HepG2 (cell line): ENCODE results near the gene STK32A. TPM values are rescaled to one million over a fixed set of nuclear protein-coding genes. Genes with fewer than 3 reads are reported as not detected.

Experiments
- ATAC-seq: fragments of 200-7000 bp; cut with Tn5 transposase; 3 replicates; pipeline ENCODE4 v1.9.1; 2020; ENCODE audit warnings: mild to moderate bottlenecking, moderate library complexity
- BruUV-seq: library from RNA; stranded (reverse); fragments of 400-500 nt; replicated peaks from 2 replicates; lab custom pipeline; 2021; lab: Mats Ljungman, UMichigan
- CTCF ChIA-PET: fragments of 300-600 bp; formaldehyde crosslinking; extraction: SDS; loops from one replicate; lab custom pipeline; 2021; ENCODE audit warnings: low total read pairs, inconsistent platforms, low intra/inter-chr PET ratio; lab: Yijun Ruan, JAX
- POLR2A ChIA-PET: fragments of 350-600 bp; sonication (Branson Sonifier 250); formaldehyde crosslinking; loops from one replicate; lab custom pipeline; 2020; ENCODE audit warnings: antibody characterized with exemption, inconsistent platforms; lab: Yijun Ruan, JAX
- DNase-seq: peaks from one replicate; pipeline ENCODE4 v3.0.0-alpha.2; 2015; ENCODE audit warnings: low spot score
- FAIRE-seq: peaks from 3 replicates; lab custom pipeline; 2011; peaks lifted over from hg19 to GRCh38; lab: Jason Lieb, UNC
- H2AFZ ChIP-seq: one replicate; pipeline ENCODE4 v1.6.1; 2011; ENCODE audit warnings: low read length, inconsistent platforms
- H3K27ac ChIP-seq: fragments of 300-600 bp; 3 replicates; pipeline ENCODE4 v1.8.0; 2011; ENCODE audit warnings: mixed run types, mild to moderate bottlenecking, mixed read lengths, low read length, inconsistent platforms; ENCODE audit not compliant: insufficient read depth; ENCODE audit errors: extremely low read length
- H3K27me3 ChIP-seq, 2 experiments: fragments of 200-600 bp in 1 of 2; 2 replicates in 1 of 2; 3 replicates in 1 of 2; pipeline versions ENCODE4 v1.6.0 to v1.8.0; 2011; ENCODE audit warnings: low read length in 2 of 2, mild to moderate bottlenecking in 2 of 2, moderate library complexity in 2 of 2, inconsistent platforms in 1 of 2; ENCODE audit not compliant: insufficient read depth in 2 of 2, control insufficient read depth in 1 of 2
- H3K36me3 ChIP-seq, 2 experiments: fragments of 200-600 bp in 1 of 2; replicated peaks in 1 of 2; 2 replicates in 1 of 2; 3 replicates in 1 of 2; pipeline versions ENCODE4 v1.5.1 to v1.8.0; 2011; ENCODE audit warnings: low read length in 2 of 2, inconsistent platforms in 1 of 2; ENCODE audit not compliant: insufficient read depth in 2 of 2, control insufficient read depth in 1 of 2
- H3K4me1 ChIP-seq: 2 replicates; pipeline ENCODE4 v1.5.1; 2012; ENCODE audit warnings: low read length, inconsistent platforms; ENCODE audit not compliant: insufficient read depth
- H3K4me2 ChIP-seq: 2 replicates; pipeline ENCODE4 v1.6.0; 2011; ENCODE audit warnings: low read depth, low read length, inconsistent platforms
- H3K4me3 ChIP-seq, 3 experiments: fragments of 200-600 bp in 1 of 3; sonication (generic), shearing (Covaris generic) in 1 of 3; replicated peaks in 1 of 3; 2 replicates each; pipeline ENCODE4 v1.5.1; 2011 to 2016; ENCODE audit warnings: low read length in 3 of 3, inconsistent platforms in 2 of 3, low read depth in 2 of 3, mild to moderate bottlenecking in 2 of 3, control low read depth in 1 of 3, mixed read lengths in 1 of 3; ENCODE audit not compliant: insufficient read depth in 1 of 3
- H3K79me2 ChIP-seq: one replicate; pipeline ENCODE4 v1.6.1; 2011; ENCODE audit warnings: low read length, inconsistent platforms; ENCODE audit not compliant: insufficient read depth
- H3K9ac ChIP-seq: 2 replicates; pipeline ENCODE4 v1.6.0; 2011; ENCODE audit warnings: mild to moderate bottlenecking, low read depth, low read length, inconsistent platforms; ENCODE audit not compliant: insufficient read depth
- H3K9me3 ChIP-seq: 2 replicates; pipeline ENCODE4 v1.5.1; 2012; ENCODE audit warnings: mild to moderate bottlenecking, low read length
- H4K20me1 ChIP-seq: 2 replicates; pipeline ENCODE4 v1.6.0; 2011; ENCODE audit warnings: inconsistent platforms, mild to moderate bottlenecking, low read length, moderate library complexity; ENCODE audit not compliant: insufficient read depth
- DMTF1 ChIP-seq: sonication (generic); formaldehyde crosslinking; IDR thresholded peaks from 2 replicates; pipeline ENCODE4 v1.4.0; 2020; ENCODE audit warnings: mild to moderate bottlenecking, missing genetic modification reagents
- JUN ChIP-seq: sonication (generic); formaldehyde crosslinking; IDR thresholded peaks from 2 replicates; pipeline ENCODE4 v1.4.0; 2020; ENCODE audit warnings: mild to moderate bottlenecking, missing genetic modification reagents
- KMT2B ChIP-seq: IDR thresholded peaks from 2 replicates; pipeline ENCODE4 v1.6.1; 2016; ENCODE audit warnings: missing genetic modification reagents, missing compliant biosample characterization
- PPARG ChIP-seq: conservative IDR thresholded peaks from 2 replicates; pipeline ENCODE4 v1.6.1; 2016; ENCODE audit warnings: missing biosample characterization, missing genetic modification reagents
- RARG ChIP-seq: sonication (generic); formaldehyde crosslinking; IDR thresholded peaks from 2 replicates; pipeline ENCODE4 v1.4.0; 2020; ENCODE audit warnings: low read depth, mild to moderate bottlenecking, missing genetic modification reagents
- TCF7 ChIP-seq: sonication (generic); IDR thresholded peaks from 2 replicates; pipeline ENCODE4 v1.6.1; 2016; ENCODE audit warnings: antibody characterized with exemption, low read depth
- TEAD2 ChIP-seq: sonication (generic); formaldehyde crosslinking; IDR thresholded peaks from 2 replicates; pipeline ENCODE4 v1.9.0; 2021; ENCODE audit warnings: missing genetic modification reagents
- TFAP4 ChIP-seq: sonication (generic); IDR thresholded peaks from 2 replicates; pipeline ENCODE4 v1.6.1; 2016; ENCODE audit warnings: low read depth, borderline replicate concordance
- YEATS4 ChIP-seq: sonication (generic); formaldehyde crosslinking; IDR thresholded peaks from 2 replicates; pipeline ENCODE4 v1.4.0; 2020; ENCODE audit warnings: missing genetic modification reagents, borderline replicate concordance
- ZC3H13 ChIP-seq: sonication (generic); formaldehyde crosslinking; IDR thresholded peaks from 2 replicates; pipeline ENCODE4 v1.8.1; 2023; ENCODE audit warnings: mild to moderate bottlenecking, missing genetic modification reagents, moderate library complexity
- ZNF253 ChIP-seq: sonication (generic); formaldehyde crosslinking; IDR thresholded peaks from 2 replicates; pipeline ENCODE4 v1.8.0; 2022; ENCODE audit warnings: mild to moderate bottlenecking, missing genetic modification reagents, borderline replicate concordance
- ZNF407 ChIP-seq: sonication (generic); formaldehyde crosslinking; IDR thresholded peaks from one replicate; pipeline ENCODE4 v1.5.1; 2020; ENCODE audit warnings: mild to moderate bottlenecking, missing genetic modification reagents; ENCODE audit errors: not compliant biosample characterization
- ZNF552 ChIP-seq: sonication (generic); formaldehyde crosslinking; IDR thresholded peaks from 2 replicates; pipeline ENCODE4 v1.9.0; 2022; ENCODE audit warnings: missing genetic modification reagents, mild to moderate bottlenecking, borderline replicate concordance
- WGBS: methylation state at CpG from one replicate; pipeline ENCODE4 v1.1.6; 2017; ENCODE audit warnings: low lambda C conversion rate; 5-methylcytosine and 5-hydroxymethylcytosine counted together
- in situ Hi-C: cut with HindIII; loops from 2 replicates; pipeline ENCODE4 v1.10.0; 2017; ENCODE audit warnings: low pct_unique_long_range_greater_than_20kb; ENCODE audit not compliant: extremely low pct_ligation_motif_present
- intact Hi-C: fragments of 100-400 bp; cut with micrococcal nuclease; formaldehyde crosslinking; loops from one replicate; pipeline ENCODE4 v1.10.0; 2022; ENCODE audit not compliant: unreplicated experiment
- polyA plus RNA-seq, 8 experiments: library from polyadenylated mRNA; depleted of rRNA in 3 of 8; stranded (reverse) in 7 of 8; unstranded in 1 of 8; fragments of >200 nt; fragmentation: Illumina TruSeq in 4 of 8; extraction: Trizol in 4 of 8; gene quantifications; 2 replicates each; pipeline versions ENCODE4 v1.2.1 to v1.2.3, GENCODE V29; 2011 to 2016; ENCODE audit warnings: low read depth in 4 of 8, missing spikeins in 1 of 8, mixed read lengths in 1 of 8; ENCODE audit not compliant: insufficient read depth in 1 of 8
- total RNA-seq, 5 experiments: library from RNA; depleted of rRNA; stranded (reverse); fragments of >200 nt; fragmentation: Illumina TruSeq; extraction: Trizol; gene quantifications; 2 replicates each; pipeline ENCODE4 v1.2.3, GENCODE V29; 2016; ENCODE audit warnings: low read depth in 1 of 5

STK32A gene
- total and polyA plus RNA-seq, 2 of the 13 experiments (the other 11 are each of a cell fraction or from before 2014, with no cell fraction given): not detected

GRCh38 chr5:147410496-147411358, 175.9 kb downstream of the STK32A start:
- FAIRE-seq (no peak), DNase-seq (no peak), ATAC-seq (no peak)
- no peaks in the 10 kb centered on the region for H3K4me1 ChIP-seq
- no peak overlapping the region for H3K4me3 ChIP-seq
- in situ Hi-C loops: no loop called here
- 38% methylated on average over 8 of the region's 8 CpGs for WGBS
- H3K9ac ChIP-seq: no peak overlapping the region
- no peak overlapping the region for H3K4me2 ChIP-seq
- no peaks in the 10 kb centered on the region for H3K36me3 ChIP-seq
- no TSS peak for BruUV-seq
- H4K20me1 ChIP-seq: no peaks in the 10 kb centered on the region
- H3K27me3 ChIP-seq: no peaks in the 10 kb centered on the region
- CTCF ChIA-PET: no interaction called here
- POLR2A ChIA-PET: no interaction called here
- H3K79me2 ChIP-seq: no peaks in the 10 kb centered on the region
- no peaks in the 10 kb centered on the region for H3K9me3 ChIP-seq
- H2AFZ ChIP-seq: no peak overlapping the region
- intact Hi-C loops: no loop called here
- no peak overlapping the region for H3K27ac ChIP-seq
- no peak for TF ChIP-seq TCF7
- no peak for TF ChIP-seq ZNF253 (CRISPR knock-in tag)
- no peak for TF ChIP-seq DMTF1
- no peak for TF ChIP-seq YEATS4 (CRISPR knock-in tag)
- TF ChIP-seq TEAD2 (CRISPR knock-in tag): no peak
- TF ChIP-seq RARG (CRISPR knock-in tag): no peak
- TF ChIP-seq KMT2B (CRISPR knock-in tag): no peak
- no peak for TF ChIP-seq ZNF552 (CRISPR knock-in tag)
- TF ChIP-seq TFAP4: no peak
- no peak for TF ChIP-seq ZC3H13 (CRISPR knock-in tag)
- TF ChIP-seq PPARG (CRISPR knock-in tag): no peak
- TF ChIP-seq ZNF407: no peak
- no peak for TF ChIP-seq JUN (CRISPR knock-in tag)
